ENCODE results near the gene RABL6.

DNA sequence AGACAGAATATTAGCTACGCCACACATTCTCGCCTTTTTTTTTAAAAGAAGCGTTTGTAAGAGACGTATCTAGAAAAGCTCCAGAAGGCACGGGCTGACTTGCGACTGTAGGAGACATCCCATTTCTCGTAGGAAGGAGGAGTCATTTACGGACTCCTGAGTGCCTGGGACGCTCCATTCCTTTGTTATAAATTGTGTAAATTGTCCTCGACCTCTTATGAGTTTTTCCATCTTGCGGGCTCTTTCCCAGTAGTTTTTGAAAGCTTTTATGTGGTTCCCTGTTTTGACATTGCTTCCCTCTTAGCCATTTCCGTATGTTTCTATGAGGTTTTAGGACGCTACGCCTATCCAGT lies 1.0 kb downstream of the RABL6 start:
- TF ChIP-seq CTCF (IDR thresholded peaks at IDR 0.05) (no peak), POLR2A (IDR thresholded peaks at IDR 0.05) (no peak), EP300 (IDR thresholded peaks at IDR 0.05) (no peak)
